ENCODE measurements around the gene ADGRD1.
A peak's percentile ranks its signal among the peaks of the same experiment; 100 is the strongest.

ADGRD1 gene

DNA sequence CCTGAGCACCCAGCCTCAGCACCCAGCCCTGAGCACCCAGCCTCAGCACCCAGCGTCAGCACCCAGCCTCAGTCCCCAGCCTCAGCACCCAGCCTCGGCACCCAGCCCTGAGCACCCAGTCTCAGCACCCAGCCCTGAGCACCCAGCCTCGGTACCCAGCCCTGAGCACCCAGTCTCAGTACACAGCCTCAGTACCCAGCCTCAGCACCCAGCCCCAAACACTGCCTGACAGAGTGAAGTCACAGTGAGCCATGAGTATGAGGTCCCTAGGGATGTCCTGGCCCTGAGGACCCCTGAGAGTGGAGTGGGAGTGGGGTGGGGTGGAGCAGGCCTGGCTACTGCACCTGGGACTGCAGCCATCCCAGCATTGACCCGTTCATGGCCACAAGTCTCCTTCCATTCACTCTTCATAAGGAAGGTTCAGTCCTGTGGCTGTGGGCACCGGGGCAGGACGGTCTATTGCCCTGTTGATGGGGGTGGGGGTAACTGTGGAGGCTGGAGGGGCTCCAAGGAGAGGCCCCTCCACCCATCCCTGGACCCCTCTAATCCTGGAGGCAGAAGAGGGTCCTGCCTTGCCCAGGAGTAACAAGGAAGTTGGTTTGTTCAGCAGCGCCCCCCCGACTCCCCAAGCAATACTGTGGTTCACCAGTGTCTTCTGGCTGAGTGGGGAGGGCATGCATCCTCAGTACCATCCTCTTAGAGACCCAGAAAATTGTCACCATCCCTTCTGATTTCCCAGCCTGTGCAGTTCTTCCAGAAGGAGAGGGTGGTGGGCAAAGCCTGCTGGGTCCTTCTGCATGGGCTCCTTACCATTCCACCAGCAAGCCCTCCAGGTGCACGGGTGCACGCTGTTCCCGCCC is 140.5 kb downstream of the ADGRD1 start:
- DNase-seq: no peak

- DNase-seq: no peak
Observed at GRCh38 chr12:131094831-131095805, 141.4 kb downstream of the ADGRD1 start.

- no peak for DNase-seq
Observed at GRCh38 chr12:131095826-131096680, 142.3 kb downstream of the ADGRD1 start.

- DNase-seq: no peak
Observed at GRCh38 chr12:131096681-131097181, 143.0 kb downstream of the ADGRD1 start.

DNA sequence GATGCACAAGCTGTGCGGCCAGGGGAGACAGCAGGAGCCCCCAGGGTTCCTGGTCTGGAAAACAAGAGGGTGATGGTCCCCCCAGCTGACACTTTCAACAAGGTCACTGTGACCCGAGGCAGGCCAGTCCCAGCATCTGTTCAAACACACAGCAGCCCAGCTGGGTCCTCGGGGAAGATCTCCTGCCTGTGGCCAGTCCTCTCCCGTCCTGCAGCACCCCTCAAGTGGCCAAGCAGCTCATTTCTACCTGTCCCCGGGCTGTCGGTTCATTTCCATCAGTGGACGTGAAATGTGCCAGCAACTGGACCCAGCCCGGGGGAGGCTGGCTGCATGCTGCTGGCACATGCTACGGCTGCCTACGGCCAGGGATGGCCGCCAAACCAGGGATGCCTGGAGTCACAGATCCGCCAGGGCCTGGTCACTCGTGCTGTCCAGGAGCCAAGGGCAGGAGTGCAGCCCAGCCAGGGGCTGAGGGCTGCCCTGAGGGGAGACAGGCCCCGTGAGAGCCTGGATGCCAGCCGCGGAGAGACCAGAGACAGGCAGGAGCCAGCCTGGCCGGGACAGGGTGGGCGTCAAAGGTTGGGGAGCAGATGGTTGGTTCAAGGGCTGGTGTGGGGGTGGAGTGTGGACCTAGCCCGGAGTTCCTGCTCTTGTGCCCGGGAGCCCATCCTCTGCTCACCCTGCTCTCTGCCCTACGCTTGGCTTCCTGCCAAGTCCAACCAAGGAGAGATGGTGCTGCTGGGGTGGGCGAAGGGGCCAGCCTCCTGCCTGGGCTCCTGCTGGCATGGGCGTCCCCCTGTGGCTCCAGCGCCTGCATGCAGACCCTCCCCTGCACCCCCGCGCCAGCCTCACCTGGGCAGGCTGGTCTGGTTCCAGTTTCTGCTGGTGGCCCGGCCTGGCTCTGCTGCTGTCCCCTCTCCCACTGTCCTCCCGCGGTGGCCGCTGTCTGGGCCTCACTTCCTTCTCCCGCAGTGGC is 143.8 kb downstream of the ADGRD1 start:
- no peak for DNase-seq

- no peak for DNase-seq
Observed at GRCh38 chr12:131098178-131098981, 144.7 kb downstream of the ADGRD1 start.

- DNase-seq: no peak
Observed at GRCh38 chr12:131100031-131100674, 146.4 kb downstream of the ADGRD1 start.

- no peak for DNase-seq
Observed at GRCh38 chr12:131101006-131101405, 147.3 kb downstream of the ADGRD1 start.

GRCh38 chr12:131101703-131102492 is 148.2 kb downstream of the ADGRD1 start:
- DNase-seq: no peak

- no peak for DNase-seq
Observed at GRCh38 chr12:131102493-131102931, 148.8 kb downstream of the ADGRD1 start.

DNA sequence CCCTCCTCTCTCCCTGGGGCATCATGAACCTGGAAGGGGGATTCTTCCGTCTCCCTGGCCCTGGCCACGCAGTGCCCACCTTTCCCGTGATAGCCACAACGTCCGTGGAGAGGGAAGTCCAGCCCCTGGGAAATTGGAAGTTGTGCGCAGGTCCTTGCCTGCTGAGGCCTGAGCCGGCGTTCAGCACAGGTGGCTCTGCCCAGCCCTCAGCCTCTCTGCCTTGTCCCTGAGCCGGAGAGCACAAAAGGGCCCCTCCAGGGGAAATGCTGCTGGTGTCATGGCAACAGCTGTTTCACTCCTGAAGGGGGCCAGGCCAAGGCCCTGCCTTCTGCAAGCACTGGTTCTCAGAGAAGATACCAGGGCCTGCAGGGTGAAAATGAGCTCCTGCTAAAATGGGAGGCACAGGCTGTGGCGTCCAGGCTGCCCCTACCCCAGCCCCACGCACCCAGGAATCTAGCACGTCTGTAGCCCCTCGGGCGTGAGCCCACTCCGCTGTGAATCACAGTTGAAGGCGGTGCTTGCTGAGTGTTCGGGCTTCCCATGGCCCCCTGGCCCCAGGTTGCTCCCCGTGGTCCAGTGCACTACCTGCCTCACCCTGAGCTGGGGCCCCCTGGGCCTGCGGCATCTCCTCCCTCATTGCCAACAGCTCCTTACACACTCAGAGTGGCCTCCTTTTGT is 149.4 kb downstream of the ADGRD1 start:
- no peak for DNase-seq

DNA sequence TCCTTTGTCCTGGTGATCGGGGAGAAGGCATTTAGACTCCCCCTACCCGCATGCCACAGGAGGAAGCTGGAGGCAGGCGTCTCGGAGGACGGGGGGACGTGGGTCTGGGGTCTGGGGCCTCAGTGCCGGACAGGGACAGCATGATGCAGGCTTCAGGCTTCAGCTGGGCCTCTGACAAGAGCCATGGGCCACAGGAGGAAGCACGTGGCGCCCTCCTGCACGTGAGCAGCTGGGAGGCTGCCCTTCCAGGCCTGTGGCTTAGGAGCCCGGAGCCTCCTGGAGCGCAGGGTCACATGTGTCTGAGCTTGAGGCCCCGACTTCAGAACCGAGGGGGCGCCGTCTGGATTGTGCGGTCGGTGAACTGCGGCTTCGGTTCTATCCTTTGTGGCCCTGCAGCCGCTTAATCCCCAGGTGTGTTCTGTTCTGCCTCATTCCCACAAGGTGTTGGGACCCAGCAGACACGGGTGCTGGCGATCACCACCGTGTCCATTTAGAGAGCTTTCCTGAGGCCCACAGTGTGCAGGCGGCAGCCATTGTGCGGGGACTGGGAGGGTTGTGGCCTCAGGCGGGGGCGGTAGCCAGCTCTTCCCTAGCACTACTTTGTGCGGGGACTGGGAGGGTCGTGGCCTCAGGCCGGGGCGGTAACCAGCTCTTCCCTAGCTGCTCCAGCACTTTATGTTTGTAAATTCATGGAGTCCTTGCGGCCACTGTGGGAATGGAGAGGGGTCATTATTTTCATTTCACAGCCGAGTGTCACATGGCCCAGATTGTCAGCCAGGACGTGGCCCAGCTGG is 150.2 kb downstream of the ADGRD1 start:
- DNase-seq: no peak

GRCh38 chr12:131104463-131105350 is 151.0 kb downstream of the ADGRD1 start:
- peak; percentile 90 for DNase-seq

- no peak for DNase-seq
Observed at GRCh38 chr12:131105351-131105735, 151.6 kb downstream of the ADGRD1 start.

GRCh38 chr12:131105736-131106348 is 152.1 kb downstream of the ADGRD1 start:
- DNase-seq: peak; percentile 46

All from hematopoietic multipotent progenitor cell treated with erythropoietin and hydrocortisone succinate and interleukin-3 and kit ligand, for 4 days (in vitro differentiated cells).